BE2C (cell line): ENCODE data around the gene IGSF21.

Experiments used
- DNase-seq: peaks from one replicate; pipeline ENCODE4 v3.0.0-alpha.2; 2020
- H3K27me3 ChIP-seq: fragments of 250-450 bp; sonication (Bioruptor Pico); 2 replicates; pipeline ENCODE4 v1.5.1; 2020; ENCODE audit warnings: mild to moderate bottlenecking
- H3K36me3 ChIP-seq: fragments of 250-450 bp; sonication (Bioruptor Pico); 2 replicates; pipeline ENCODE4 v1.5.1; 2020; ENCODE audit warnings: mild to moderate bottlenecking
- H3K4me1 ChIP-seq: fragments of 250-450 bp; sonication (Bioruptor Pico); 2 replicates; pipeline ENCODE4 v1.5.1; 2020
- H3K4me3 ChIP-seq: 2 replicates; pipeline ENCODE4 v1.5.1; 2011; ENCODE audit warnings: low read depth, low read length
- H3K9me3 ChIP-seq: fragments of 250-450 bp; sonication (Bioruptor Pico); 2 replicates; pipeline ENCODE4 v1.5.1; 2020
- TF ChIP-seq, protein P1 (sequence below): IDR thresholded peaks from 2 replicates; pipeline ENCODE4 v1.5.1; 2012; ENCODE audit warnings: mild to moderate bottlenecking, low read depth, low read length

Gene IGSF21

DNA sequence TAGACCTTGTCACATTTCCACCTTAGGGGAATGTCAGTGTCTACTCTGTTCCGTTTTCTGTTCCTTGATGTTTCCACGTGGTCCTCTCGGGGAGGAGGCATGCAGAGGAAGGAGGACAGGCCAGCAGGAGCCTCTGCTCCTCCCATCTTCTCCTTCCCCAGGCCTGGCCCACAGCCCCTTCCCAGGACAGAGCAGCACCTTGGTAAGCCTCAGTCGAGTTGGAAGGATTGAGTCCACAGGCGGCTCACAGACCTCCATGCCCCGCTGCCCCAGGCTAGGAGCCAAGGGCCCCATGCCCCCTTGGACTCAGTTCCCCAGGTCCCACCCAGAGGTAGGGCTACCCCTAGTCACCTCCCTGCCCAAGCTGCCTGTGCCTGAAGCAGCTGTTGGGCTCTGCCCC lies 36.5 kb downstream of the IGSF21 start:
- no peak for DNase-seq
- TF ChIP-seq, protein P1, sequence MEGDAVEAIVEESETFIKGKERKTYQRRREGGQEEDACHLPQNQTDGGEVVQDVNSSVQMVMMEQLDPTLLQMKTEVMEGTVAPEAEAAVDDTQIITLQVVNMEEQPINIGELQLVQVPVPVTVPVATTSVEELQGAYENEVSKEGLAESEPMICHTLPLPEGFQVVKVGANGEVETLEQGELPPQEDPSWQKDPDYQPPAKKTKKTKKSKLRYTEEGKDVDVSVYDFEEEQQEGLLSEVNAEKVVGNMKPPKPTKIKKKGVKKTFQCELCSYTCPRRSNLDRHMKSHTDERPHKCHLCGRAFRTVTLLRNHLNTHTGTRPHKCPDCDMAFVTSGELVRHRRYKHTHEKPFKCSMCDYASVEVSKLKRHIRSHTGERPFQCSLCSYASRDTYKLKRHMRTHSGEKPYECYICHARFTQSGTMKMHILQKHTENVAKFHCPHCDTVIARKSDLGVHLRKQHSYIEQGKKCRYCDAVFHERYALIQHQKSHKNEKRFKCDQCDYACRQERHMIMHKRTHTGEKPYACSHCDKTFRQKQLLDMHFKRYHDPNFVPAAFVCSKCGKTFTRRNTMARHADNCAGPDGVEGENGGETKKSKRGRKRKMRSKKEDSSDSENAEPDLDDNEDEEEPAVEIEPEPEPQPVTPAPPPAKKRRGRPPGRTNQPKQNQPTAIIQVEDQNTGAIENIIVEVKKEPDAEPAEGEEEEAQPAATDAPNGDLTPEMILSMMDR, result no peak
- Histone ChIP-seq H3K27me3 (no peaks in the 10 kb centered on the region), H3K4me1 (peaks cover 9% of the 10 kb centered on the region), H3K9me3 (no peaks in the 10 kb centered on the region), H3K36me3 (no peaks in the 10 kb centered on the region), H3K4me3 (no peak overlapping the region)

DNA sequence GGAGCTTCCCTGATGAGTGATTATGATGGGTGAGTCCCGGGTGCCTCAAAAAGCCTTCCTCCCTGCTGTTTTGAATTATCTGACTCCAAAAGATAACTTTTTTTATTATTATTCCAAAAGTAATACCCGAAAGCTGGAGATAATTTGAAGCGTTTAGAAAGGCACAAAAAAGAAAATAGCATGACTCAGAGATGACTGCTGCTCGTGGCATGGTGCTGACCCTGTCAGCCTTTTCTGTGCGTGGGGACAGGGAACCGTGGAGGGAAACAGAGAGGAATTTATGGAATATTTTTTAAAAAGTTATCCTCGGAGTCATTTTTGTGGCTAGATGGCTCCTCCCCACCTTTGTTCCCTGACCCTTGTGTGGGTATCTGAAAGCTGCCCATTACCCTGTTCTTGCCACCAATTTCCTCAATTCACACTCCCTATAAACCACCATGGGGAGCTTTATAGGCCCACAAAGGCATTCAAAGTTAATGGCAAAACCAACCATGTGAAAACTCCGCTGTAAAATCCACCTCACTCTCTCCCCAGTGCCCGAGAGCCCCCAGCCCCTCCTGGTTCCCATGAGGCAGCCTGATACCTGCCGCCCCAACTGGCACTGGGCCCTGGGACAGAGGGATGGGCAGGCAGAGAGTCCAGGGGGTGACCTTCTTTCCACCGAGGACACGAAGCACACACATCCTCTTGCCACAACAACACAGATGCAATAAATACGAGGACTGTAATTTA lies 37.5 kb downstream of the IGSF21 start:
- Histone ChIP-seq H3K4me1 (peaks cover 11% of the 10 kb centered on the region), H3K36me3 (no peaks in the 10 kb centered on the region), H3K27me3 (no peaks in the 10 kb centered on the region), H3K4me3 (no peak overlapping the region), H3K9me3 (no peaks in the 10 kb centered on the region)
- TF ChIP-seq, protein P1, result no peak
- no peak for DNase-seq

GRCh38 chr1:18145851-18146618 lies 38.4 kb downstream of the IGSF21 start:
- no peak for DNase-seq
- H3K36me3 ChIP-seq, result no peaks in the 10 kb centered on the region
- H3K9me3 ChIP-seq, result no peaks in the 10 kb centered on the region
- TF ChIP-seq, protein P1, result no peak
- no peak overlapping the region for H3K4me3 ChIP-seq
- peaks cover 11% of the 10 kb centered on the region for H3K4me1 ChIP-seq
- no peaks in the 10 kb centered on the region for H3K27me3 ChIP-seq

DNA sequence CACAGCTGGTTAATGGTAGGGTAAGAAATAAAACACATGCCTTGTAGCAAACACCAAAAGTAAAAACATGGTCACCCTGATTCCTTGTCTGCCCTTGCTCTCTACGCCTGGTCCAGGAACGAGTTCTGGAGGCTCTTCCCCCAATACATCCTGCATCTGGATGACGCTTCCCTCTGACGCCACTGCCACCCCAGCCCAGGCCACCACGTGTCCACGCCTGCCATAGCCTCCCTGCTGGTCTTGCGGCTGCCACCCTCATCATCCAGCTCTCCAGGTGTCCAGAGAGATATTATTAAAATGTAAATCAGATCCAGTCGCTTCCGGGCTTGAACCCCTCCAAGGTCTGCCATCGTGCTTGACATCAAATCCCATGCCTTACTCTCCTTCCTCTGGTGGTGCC lies 39.3 kb downstream of the IGSF21 start:
- H3K36me3 ChIP-seq, result no peaks in the 10 kb centered on the region
- no peaks in the 10 kb centered on the region for H3K9me3 ChIP-seq
- H3K27me3 ChIP-seq, result no peaks in the 10 kb centered on the region

DNA sequence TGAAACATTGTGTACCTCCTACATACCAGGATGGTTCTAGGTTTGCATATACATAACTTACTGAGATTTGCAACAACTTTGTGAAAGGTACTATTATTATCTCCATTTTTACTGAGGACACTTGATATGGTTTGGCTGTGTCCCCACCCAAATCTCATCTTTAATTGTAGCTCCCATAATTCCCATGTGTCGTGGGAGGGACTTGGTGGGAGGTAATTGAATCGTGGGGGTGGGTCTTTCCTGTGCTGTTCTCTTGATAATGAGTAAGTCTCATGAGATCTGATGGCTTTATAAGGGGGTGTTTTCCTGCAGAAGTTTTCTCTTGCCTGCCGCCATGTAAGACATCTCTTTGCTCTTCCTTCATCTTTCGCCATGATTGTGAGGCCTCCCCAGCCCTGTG lies 40.1 kb downstream of the IGSF21 start:
- no peak for DNase-seq
- TF ChIP-seq, protein P1, result no peak
- Histone ChIP-seq H3K4me1 (peaks cover 9% of the 10 kb centered on the region), H3K36me3 (no peaks in the 10 kb centered on the region), H3K27me3 (no peaks in the 10 kb centered on the region), H3K9me3 (no peaks in the 10 kb centered on the region), H3K4me3 (no peak overlapping the region)

More for the DNA sequence above, 39.3 kb downstream of the IGSF21 start:
- no peak for DNase-seq
- Histone ChIP-seq H3K4me3 (no peak overlapping the region), H3K4me1 (peaks cover 11% of the 10 kb centered on the region)
- TF ChIP-seq, protein P1, result no peak

GRCh38 chr1:18148461-18148860 lies 40.9 kb downstream of the IGSF21 start:
- DNase-seq, result no peak
- Histone ChIP-seq H3K9me3 (no peaks in the 10 kb centered on the region), H3K27me3 (no peaks in the 10 kb centered on the region), H3K4me3 (no peak overlapping the region), H3K36me3 (no peaks in the 10 kb centered on the region), H3K4me1 (peaks cover 6% of the 10 kb centered on the region; the same call in 1 of the 2 replicates)
- TF ChIP-seq, protein P1, result no peak
